ENCODE results near the gene MYRF. TPM values are rescaled to one million over a fixed set of nuclear protein-coding genes. Genes with fewer than 3 reads are reported as not detected.

Gene MYRF
- total RNA-seq, 1 donor from 2014 or later: 39.5 TPM

GRCh38 chr11:61760946-61761345, 8.5 kb downstream of the MYRF start:
- Histone ChIP-seq H3K4me2 (ENCODE audit: low read length) (no peak overlapping the region), H2AFZ (ENCODE audit: low read depth, low read length) (no peak overlapping the region), H3K4me1 (ENCODE audit: insufficient read depth, low read length) (peaks cover 35% of the 10 kb centered on the region), H3K4me3 (ENCODE audit: insufficient read depth, low read depth, low read length) (no peak overlapping the region), H3K9me3 (ENCODE audit: insufficient read depth, low read depth, low read length) (no peaks in the 10 kb centered on the region), H3K9ac (ENCODE audit: low read length) (no peak overlapping the region), H3K27me3 (ENCODE audit: insufficient read depth, low read length) (no peaks in the 10 kb centered on the region), H3K36me3 (ENCODE audit: insufficient read depth, low read length) (no peaks in the 10 kb centered on the region), H3K79me2 (ENCODE audit: insufficient read depth, low read length) (peaks cover 58% of the 10 kb centered on the region), H3K27ac (ENCODE audit: low read depth, low read length) (no peak overlapping the region), H4K20me1 (ENCODE audit: insufficient read depth, low read length) (peaks cover 14% of the 10 kb centered on the region)
- Mint-ChIP-seq H3K27me3 (ENCODE audit: low read depth, unreplicated experiment) (no peaks in the 10 kb centered on the region), H3K36me3 (ENCODE audit: low read depth, unreplicated experiment) (peaks cover 4% of the 10 kb centered on the region), H3K4me3 (ENCODE audit: unreplicated experiment) (no peak overlapping the region), H3K27ac (ENCODE audit: unreplicated experiment) (no peak overlapping the region), H3K4me1 (ENCODE audit: low read depth, unreplicated experiment) (peaks cover 28% of the 10 kb centered on the region), H3K9me3 (ENCODE audit: unreplicated experiment) (no peaks in the 10 kb centered on the region)
- FAIRE-seq (no peak), DNase-seq (ENCODE audit: low read depth) (no peak)
- TF ChIP-seq EZH2 (IDR thresholded peaks at IDR 0.05; ENCODE audit: insufficient read depth, low read length) (no peak), CTCF (IDR thresholded peaks at IDR 0.05; ENCODE audit: insufficient read depth, low read depth, low read length) (no peak)

DNA sequence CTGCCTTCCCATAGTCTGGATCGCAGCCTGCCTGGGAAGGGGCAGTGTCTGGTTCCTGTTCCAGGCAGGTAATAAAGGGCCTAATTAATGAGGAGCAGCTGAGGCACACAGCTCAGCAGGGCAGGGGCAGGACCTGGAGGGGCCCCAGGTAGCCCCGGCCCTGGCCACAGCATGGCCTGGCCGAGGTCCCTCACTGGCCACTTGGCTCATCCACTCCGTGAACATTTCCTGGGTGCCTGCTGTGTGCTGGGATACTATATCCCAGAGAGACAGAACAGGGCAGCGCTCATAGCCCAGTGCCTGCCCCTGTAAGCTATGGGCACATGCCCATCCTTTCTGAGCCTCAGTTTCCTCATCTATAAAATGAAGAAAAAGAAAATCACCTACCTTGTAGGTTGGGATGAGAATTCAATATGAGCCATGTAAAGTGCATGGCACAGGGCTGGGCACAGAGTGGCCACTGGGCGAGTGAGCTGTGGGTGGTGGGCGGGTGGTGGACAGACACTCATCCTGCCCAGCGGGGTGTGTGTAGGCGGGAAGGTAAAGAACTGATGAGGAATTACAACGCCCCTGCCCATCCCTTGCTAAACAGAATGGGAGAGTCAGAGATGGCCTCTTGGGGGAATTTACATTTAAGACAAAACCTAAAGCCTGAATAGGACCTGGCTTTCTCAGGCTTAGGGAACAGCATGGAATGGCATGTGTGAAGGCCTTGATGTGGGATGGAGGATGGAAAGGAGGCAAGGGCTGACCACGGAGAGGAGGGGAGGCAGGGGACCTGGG, 9.2 kb downstream of the MYRF start:
- no peak overlapping the region for H3K27ac ChIP-seq (ENCODE audit: low read depth, low read length)
- H3K9ac ChIP-seq (ENCODE audit: low read length): no peak overlapping the region
- no peaks in the 10 kb centered on the region for H3K27me3 ChIP-seq (ENCODE audit: insufficient read depth, low read length)
- Mint-ChIP-seq H3K4me3 (ENCODE audit: unreplicated experiment) (no peak overlapping the region), H3K9me3 (ENCODE audit: unreplicated experiment) (no peaks in the 10 kb centered on the region), H3K27me3 (ENCODE audit: low read depth, unreplicated experiment) (no peaks in the 10 kb centered on the region), H3K27ac (ENCODE audit: unreplicated experiment) (no peak overlapping the region), H3K36me3 (ENCODE audit: low read depth, unreplicated experiment) (peaks cover 4% of the 10 kb centered on the region), H3K4me1 (ENCODE audit: low read depth, unreplicated experiment) (peaks cover 24% of the 10 kb centered on the region)
- H3K36me3 ChIP-seq (ENCODE audit: insufficient read depth, low read length): no peaks in the 10 kb centered on the region
- DNase-seq (ENCODE audit: low read depth) (no peak), FAIRE-seq (no peak)
- no peak overlapping the region for H2AFZ ChIP-seq (ENCODE audit: low read depth, low read length)
- TF ChIP-seq EZH2 (IDR thresholded peaks at IDR 0.05; ENCODE audit: insufficient read depth, low read length) (no peak), CTCF (IDR thresholded peaks at IDR 0.05; ENCODE audit: insufficient read depth, low read depth, low read length) (no peak)
- no peak overlapping the region for H3K4me2 ChIP-seq (ENCODE audit: low read length)
- peaks cover 28% of the 10 kb centered on the region for H3K4me1 ChIP-seq (ENCODE audit: insufficient read depth, low read length)
- peaks cover 14% of the 10 kb centered on the region for H4K20me1 ChIP-seq (ENCODE audit: insufficient read depth, low read length)
- H3K4me3 ChIP-seq (ENCODE audit: insufficient read depth, low read depth, low read length): no peak overlapping the region
- peaks cover 53% of the 10 kb centered on the region for H3K79me2 ChIP-seq (ENCODE audit: insufficient read depth, low read length)
- no peaks in the 10 kb centered on the region for H3K9me3 ChIP-seq (ENCODE audit: insufficient read depth, low read depth, low read length)

DNA sequence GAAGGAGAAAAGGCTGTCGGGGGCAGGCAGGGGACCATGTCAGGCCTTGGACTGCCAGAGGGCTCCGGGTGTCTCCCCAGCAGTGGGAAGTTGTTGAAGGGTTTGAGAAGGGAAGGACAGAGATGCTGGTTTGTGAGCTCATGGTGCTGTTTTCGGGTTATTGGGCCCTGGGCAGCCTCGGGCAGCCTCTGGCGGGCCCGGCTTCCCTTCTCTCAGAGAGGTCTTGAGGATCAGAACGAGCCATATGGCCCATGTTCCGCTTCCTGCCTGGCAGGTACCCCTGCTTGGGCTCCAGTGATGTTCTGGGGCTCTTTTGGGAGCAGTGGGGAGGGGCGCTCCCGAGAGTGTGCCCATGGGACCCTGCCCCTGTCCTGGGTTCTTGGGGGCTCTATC, 9.8 kb downstream of the MYRF start:
- FAIRE-seq (no peak), DNase-seq (ENCODE audit: low read depth) (no peak)
- no peaks in the 10 kb centered on the region for H3K27me3 ChIP-seq (ENCODE audit: insufficient read depth, low read length)
- H3K4me1 ChIP-seq (ENCODE audit: insufficient read depth, low read length): peaks cover 23% of the 10 kb centered on the region
- Mint-ChIP-seq H3K27me3 (ENCODE audit: low read depth, unreplicated experiment) (no peaks in the 10 kb centered on the region), H3K4me1 (ENCODE audit: low read depth, unreplicated experiment) (peaks cover 19% of the 10 kb centered on the region), H3K9me3 (ENCODE audit: unreplicated experiment) (no peaks in the 10 kb centered on the region), H3K27ac (ENCODE audit: unreplicated experiment) (no peak overlapping the region), H3K4me3 (ENCODE audit: unreplicated experiment) (no peak overlapping the region), H3K36me3 (ENCODE audit: low read depth, unreplicated experiment) (peaks cover 4% of the 10 kb centered on the region)
- TF ChIP-seq EZH2 (IDR thresholded peaks at IDR 0.05; ENCODE audit: insufficient read depth, low read length) (no peak), CTCF (IDR thresholded peaks at IDR 0.05; ENCODE audit: insufficient read depth, low read depth, low read length) (no peak)
- no peak overlapping the region for H3K4me3 ChIP-seq (ENCODE audit: insufficient read depth, low read depth, low read length)
- H3K9ac ChIP-seq (ENCODE audit: low read length): no peak overlapping the region
- no peak overlapping the region for H2AFZ ChIP-seq (ENCODE audit: low read depth, low read length)
- no peak overlapping the region for H3K4me2 ChIP-seq (ENCODE audit: low read length)
- H3K27ac ChIP-seq (ENCODE audit: low read depth, low read length): no peak overlapping the region
- H3K9me3 ChIP-seq (ENCODE audit: insufficient read depth, low read depth, low read length): no peaks in the 10 kb centered on the region
- H4K20me1 ChIP-seq (ENCODE audit: insufficient read depth, low read length): peaks cover 19% of the 10 kb centered on the region
- H3K36me3 ChIP-seq (ENCODE audit: insufficient read depth, low read length): no peaks in the 10 kb centered on the region
- H3K79me2 ChIP-seq (ENCODE audit: insufficient read depth, low read length): peaks cover 48% of the 10 kb centered on the region
